NCI-H2227 (cell line): ENCODE results near the gene PPP2R3A.

Experiments used
- DNase-seq: peaks from one replicate; lab custom pipeline; 2025; ENCODE audit not compliant: unreplicated experiment; lab: John Stamatoyannopoulos, UW

The PPP2R3A gene

GRCh38 chr3:136193278-136194054, 227.9 kb downstream of the PPP2R3A start:
- DNase-seq: no peak

GRCh38 chr3:136194409-136195257, 229.1 kb downstream of the PPP2R3A start:
- DNase-seq: peak; percentile 27

GRCh38 chr3:136195258-136196063, 229.9 kb downstream of the PPP2R3A start:
- peak; percentile 80 for DNase-seq

- no peak for DNase-seq
Measured at GRCh38 chr3:136196064-136196400, 230.5 kb downstream of the PPP2R3A start, which contains the start of gene MSL2. MSL2 (minus strand) TSS chr3:136196335; CDS start chr3:136195113, 1,222 bp downstream.

GRCh38 chr3:136196401-136197158, 231.1 kb downstream of the PPP2R3A start:
- peak; percentile 98 for DNase-seq

GRCh38 chr3:136197159-136197793, 231.7 kb downstream of the PPP2R3A start:
- peak; percentile 3 for DNase-seq
